SU-DHL-6 (cell line): Measurements from ENCODE around the gene BLACAT1.

Source experiments
- H2AFZ ChIP-seq: fragments of 200-600 bp; sonication (generic); 2 replicates; pipeline ENCODE4 v1.6.1; 2014; ENCODE audit warnings: low read depth, mild to moderate bottlenecking, moderate library complexity, mixed read lengths, antibody characterized with exemption, low read length; ENCODE audit not compliant: severe bottlenecking
- H3F3A ChIP-seq: fragments of 200-600 bp; shearing (Covaris generic); 2 replicates; pipeline ENCODE4 v1.6.0; 2016; ENCODE audit warnings: antibody characterized with exemption, mild to moderate bottlenecking; ENCODE audit not compliant: insufficient read depth
- H3K27ac ChIP-seq: fragments of 200-600 bp; sonication (generic); 2 replicates; pipeline ENCODE4 v1.5.1; 2016; ENCODE audit warnings: low read depth, mild to moderate bottlenecking, low read length, moderate library complexity, mixed read lengths
- H3K27me3 ChIP-seq: fragments of 200-600 bp; sonication (generic), shearing (Covaris generic); 2 replicates; pipeline ENCODE4 v1.6.0; 2014; ENCODE audit warnings: mild to moderate bottlenecking, low read length
- H3K36me3 ChIP-seq: fragments of 200-600 bp; sonication (generic); 2 replicates; pipeline ENCODE4 v1.6.1; 2014; ENCODE audit warnings: mild to moderate bottlenecking, low read length, mixed read lengths
- H3K4me2 ChIP-seq: fragments of 300-600, 200-600 bp; shearing (Covaris generic), sonication (generic); 2 replicates; pipeline ENCODE4 v1.6.0; 2014; ENCODE audit warnings: low read length, low read depth, mild to moderate bottlenecking; ENCODE audit not compliant: poor library complexity, severe bottlenecking
- H3K4me3 ChIP-seq: fragments of 200-600 bp; sonication (generic); 2 replicates; pipeline ENCODE4 v1.5.1; 2014; ENCODE audit warnings: antibody characterized with exemption, low read length, mild to moderate bottlenecking, mixed read lengths; ENCODE audit not compliant: insufficient read depth, poor library complexity, severe bottlenecking
- H3K79me2 ChIP-seq: fragments of 200-600 bp; sonication (generic); 2 replicates; pipeline ENCODE4 v1.6.1; 2014; ENCODE audit warnings: mild to moderate bottlenecking, low read length, moderate library complexity; ENCODE audit not compliant: insufficient read depth
- H3K9ac ChIP-seq: fragments of 200-600 bp; sonication (generic); 2 replicates; pipeline ENCODE4 v1.7.0; 2014; ENCODE audit warnings: mild to moderate bottlenecking, low read length
- H3K9me2 ChIP-seq: fragments of 200-600 bp; sonication (generic); replicated peaks from 2 replicates; pipeline ENCODE4 v1.6.1; 2014; ENCODE audit warnings: low read length; ENCODE audit not compliant: insufficient read depth
- H3K9me3 ChIP-seq: fragments of 200-600 bp; sonication (generic); 2 replicates; pipeline ENCODE4 v1.6.1; 2014; ENCODE audit warnings: low read length, mixed read lengths; ENCODE audit not compliant: insufficient read depth
- H4K20me1 ChIP-seq: fragments of 200-600 bp; sonication (generic); 2 replicates; pipeline ENCODE4 v1.6.1; 2014; ENCODE audit warnings: low read depth, mild to moderate bottlenecking, antibody characterized with exemption, low read length, moderate library complexity, mixed read lengths
- CTCF ChIP-seq: fragments of 200-600 bp; sonication (generic); IDR thresholded peaks from one replicate; pipeline ENCODE4 v1.5.1; 2017; ENCODE audit warnings: antibody characterized with exemption, mild to moderate bottlenecking, low read length, moderate library complexity; ENCODE audit not compliant: insufficient read depth, poor library complexity, severe bottlenecking
- EZH2phosphoT487 ChIP-seq: fragments of 200-600 bp; sonication (generic), shearing (Covaris generic); conservative IDR thresholded peaks from 2 replicates; pipeline ENCODE4 v1.6.1; 2018; ENCODE audit warnings: mild to moderate bottlenecking, antibody characterized with exemption, low read length, moderate library complexity, mixed read lengths

The BLACAT1 gene

GRCh38 chr1:205473966-205474365 is 18.1 kb upstream of the BLACAT1 start:
- Histone ChIP-seq H2AFZ (no peak overlapping the region), H4K20me1 (no peaks in the 10 kb centered on the region), H3K36me3 (no peaks in the 10 kb centered on the region), H3K27me3 (no peaks in the 10 kb centered on the region), H3K27ac (no peak overlapping the region), H3F3A (no peaks in the 10 kb centered on the region), H3K9ac (no peak overlapping the region), H3K4me2 (no peak overlapping the region), H3K4me3 (no peak overlapping the region), H3K9me3 (no peaks in the 10 kb centered on the region), H3K9me2 (no peaks in the 10 kb centered on the region), H3K79me2 (no peaks in the 10 kb centered on the region)
- no peak for TF ChIP-seq CTCF
- no peak for TF ChIP-seq EZH2phosphoT487

- Histone ChIP-seq H3K27me3 (no peaks in the 10 kb centered on the region), H2AFZ (no peak overlapping the region), H3K36me3 (no peaks in the 10 kb centered on the region), H3K9ac (no peak overlapping the region), H3K9me2 (no peaks in the 10 kb centered on the region), H3K4me2 (no peak overlapping the region), H3K79me2 (no peaks in the 10 kb centered on the region), H3K9me3 (no peaks in the 10 kb centered on the region), H3K4me3 (no peak overlapping the region), H3K27ac (no peak overlapping the region), H4K20me1 (no peaks in the 10 kb centered on the region), H3F3A (no peaks in the 10 kb centered on the region)
- TF ChIP-seq CTCF (no peak), EZH2phosphoT487 (no peak)
Observed at GRCh38 chr1:205473475-205473874, 17.6 kb upstream of the BLACAT1 start.

GRCh38 chr1:205472737-205473441 is 17.0 kb upstream of the BLACAT1 start:
- H3K9ac ChIP-seq, result no peak overlapping the region
- H4K20me1 ChIP-seq, result no peaks in the 10 kb centered on the region
- H3K9me2 ChIP-seq, result no peaks in the 10 kb centered on the region
- no peaks in the 10 kb centered on the region for H3K9me3 ChIP-seq
- no peaks in the 10 kb centered on the region for H3K79me2 ChIP-seq
- no peaks in the 10 kb centered on the region for H3K36me3 ChIP-seq
- TF ChIP-seq EZH2phosphoT487, result no peak
- TF ChIP-seq CTCF, result no peak
- no peaks in the 10 kb centered on the region for H3F3A ChIP-seq
- no peak overlapping the region for H3K4me3 ChIP-seq
- no peak overlapping the region for H2AFZ ChIP-seq
- H3K27ac ChIP-seq, result no peak overlapping the region
- no peaks in the 10 kb centered on the region for H3K27me3 ChIP-seq
- H3K4me2 ChIP-seq, result no peak overlapping the region
